Fibroblast of skin of right biceps (primary cell): ENCODE data around the gene ERC2.

ENCODE experiments used
- DNase-seq: peaks from one replicate; pipeline ENCODE4 v3.0.0-alpha.2; 2013

The ERC2 gene

GRCh38 chr3:55500555-55501330 lies 967.5 kb downstream of the ERC2 start:
- DNase-seq, result peak; percentile 74

DNA sequence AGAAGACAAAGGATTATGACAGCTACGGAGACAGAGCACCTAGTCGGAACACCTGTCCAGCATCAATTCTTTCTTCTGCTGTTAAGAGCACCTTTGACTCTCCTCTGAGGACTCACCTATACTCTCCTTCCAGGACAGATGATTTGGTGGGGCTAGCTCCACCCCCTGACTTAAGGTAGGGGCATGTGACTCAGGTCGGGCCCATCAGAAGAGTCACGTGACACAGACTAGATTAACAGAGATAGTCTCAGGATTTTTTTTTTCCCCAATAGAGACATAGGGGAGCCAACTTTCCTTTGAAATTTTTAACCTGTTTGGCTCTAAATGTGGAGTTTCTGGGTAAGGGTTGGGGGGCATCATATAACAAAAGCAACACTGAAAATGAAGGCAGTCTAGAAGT lies 969.7 kb downstream of the ERC2 start:
- DNase-seq, result no peak

GRCh38 chr3:55497250-55497649 lies 971.0 kb downstream of the ERC2 start:
- no peak for DNase-seq

DNA sequence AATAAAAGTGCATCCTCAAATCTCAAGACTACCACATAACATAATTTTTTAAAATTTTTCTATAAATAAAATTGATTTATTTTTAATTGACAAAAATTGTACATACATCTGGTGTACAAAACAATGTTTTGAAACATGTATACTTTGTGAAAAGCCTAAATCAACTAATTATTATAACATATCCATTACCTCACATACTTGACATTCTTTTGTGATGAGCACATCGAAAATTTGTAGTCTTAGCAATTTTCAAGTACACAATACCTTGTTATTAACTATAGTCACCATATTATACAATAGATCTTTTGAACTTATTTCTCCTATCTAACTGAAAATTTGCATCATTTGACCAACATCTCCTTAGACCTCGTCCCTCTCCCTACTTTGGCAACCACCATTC lies 973.3 kb downstream of the ERC2 start:
- no peak for DNase-seq

DNA sequence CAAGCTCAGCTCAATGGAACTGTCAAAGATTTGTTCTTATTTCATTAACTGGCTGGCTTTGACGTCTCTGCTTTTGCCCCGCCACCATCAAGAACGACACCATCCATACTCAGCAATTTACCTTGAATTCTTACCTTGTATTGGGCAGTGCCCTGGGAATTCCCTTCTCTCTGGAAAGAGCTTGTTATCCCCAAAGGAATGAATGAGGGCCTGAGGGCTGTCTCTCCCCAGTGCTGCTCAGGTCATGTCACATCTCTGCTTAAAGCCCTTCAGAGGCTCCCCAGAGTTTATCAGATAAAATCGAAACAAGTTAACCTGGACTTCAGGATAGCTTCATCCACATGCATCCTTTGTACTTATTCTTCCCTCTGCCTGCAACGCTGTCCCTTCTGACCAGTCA lies 975.3 kb downstream of the ERC2 start:
- no peak for DNase-seq

DNA sequence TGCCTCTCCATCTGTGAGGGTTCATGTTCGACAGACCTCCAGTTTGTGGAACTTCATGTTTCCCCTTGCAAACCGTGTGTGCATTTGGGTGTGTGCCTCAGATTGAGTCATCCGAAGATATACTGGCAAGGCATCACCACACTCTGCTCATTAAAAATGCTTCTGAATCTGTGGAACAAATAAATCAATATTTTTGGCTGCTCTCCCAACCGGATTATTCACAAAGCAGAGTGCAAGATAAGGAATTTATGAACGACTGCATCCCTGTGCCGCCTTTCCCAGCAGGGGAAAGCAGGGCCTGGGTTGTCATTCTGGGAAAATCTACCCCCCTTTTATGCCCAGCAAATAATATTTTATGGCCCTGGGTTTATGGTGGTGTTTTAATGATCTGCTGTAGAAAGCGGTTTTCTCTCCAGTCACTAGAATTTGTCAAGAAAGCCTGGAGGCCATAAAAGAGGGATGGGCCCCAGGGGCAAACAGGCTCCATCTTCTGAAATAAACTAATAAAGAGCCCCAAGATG lies 976.9 kb downstream of the ERC2 start:
- peak; percentile 98 for DNase-seq

- DNase-seq, result no peak
These were observed 977.9 kb downstream of the ERC2 start for GRCh38 chr3:55490276-55490913.

- DNase-seq, result no peak
These were observed 978.5 kb downstream of the ERC2 start for GRCh38 chr3:55489798-55490132.

GRCh38 chr3:55488398-55489055 lies 979.7 kb downstream of the ERC2 start:
- DNase-seq, result peak; percentile 89

DNA sequence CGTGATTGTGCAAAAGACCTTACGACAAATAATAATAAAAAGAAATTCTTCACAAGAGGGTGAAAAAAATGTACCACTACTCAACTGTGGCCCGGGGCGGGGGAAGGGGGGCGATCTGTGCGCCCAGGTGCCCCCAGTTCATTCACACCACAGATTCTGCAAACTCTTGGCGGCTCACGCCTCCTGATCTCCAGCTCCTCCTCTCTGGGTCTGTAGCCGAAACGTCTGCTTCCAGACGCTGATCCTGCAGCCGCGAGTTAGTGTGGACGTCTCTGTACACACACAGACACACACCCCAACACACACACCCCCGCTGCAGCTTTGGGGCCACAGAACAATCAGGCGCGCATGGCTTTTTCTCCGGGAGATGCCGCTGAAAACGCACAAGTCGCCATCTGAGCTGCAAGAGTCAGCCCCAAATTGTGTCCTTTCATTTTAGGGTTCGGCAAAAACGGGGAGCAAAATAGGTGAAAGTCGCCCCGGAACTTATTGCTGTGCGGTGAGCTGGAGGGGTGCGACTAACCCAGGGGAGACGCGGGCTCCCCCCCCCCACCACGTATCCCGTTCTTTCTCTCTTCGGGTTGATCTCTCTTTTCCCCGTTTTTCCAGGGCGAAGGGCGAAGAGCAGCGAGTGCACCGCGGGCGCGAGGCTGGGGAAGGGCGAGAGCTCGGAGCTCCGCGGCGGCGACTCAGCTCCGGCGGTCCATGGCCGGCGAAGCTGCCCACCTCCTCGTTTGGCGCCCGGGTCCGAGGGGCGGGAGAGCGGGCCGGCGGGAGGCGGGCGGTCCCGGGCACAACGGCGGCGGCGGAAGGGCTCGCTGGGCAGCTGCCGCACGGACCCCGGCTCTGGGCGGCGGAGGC lies 980.7 kb downstream of the ERC2 start:
- peak; percentile 82 for DNase-seq

GRCh38 chr3:55486857-55487380 lies 981.3 kb downstream of the ERC2 start, which contains the start of gene WNT5A:
WNT5A (minus strand) TSS chr3:55487306; CDS start chr3:55486985, 321 bp downstream.
- DNase-seq, result peak; percentile 72

GRCh38 chr3:55486101-55486856 lies 982.0 kb downstream of the ERC2 start:
- DNase-seq, result peak; percentile 88

DNA sequence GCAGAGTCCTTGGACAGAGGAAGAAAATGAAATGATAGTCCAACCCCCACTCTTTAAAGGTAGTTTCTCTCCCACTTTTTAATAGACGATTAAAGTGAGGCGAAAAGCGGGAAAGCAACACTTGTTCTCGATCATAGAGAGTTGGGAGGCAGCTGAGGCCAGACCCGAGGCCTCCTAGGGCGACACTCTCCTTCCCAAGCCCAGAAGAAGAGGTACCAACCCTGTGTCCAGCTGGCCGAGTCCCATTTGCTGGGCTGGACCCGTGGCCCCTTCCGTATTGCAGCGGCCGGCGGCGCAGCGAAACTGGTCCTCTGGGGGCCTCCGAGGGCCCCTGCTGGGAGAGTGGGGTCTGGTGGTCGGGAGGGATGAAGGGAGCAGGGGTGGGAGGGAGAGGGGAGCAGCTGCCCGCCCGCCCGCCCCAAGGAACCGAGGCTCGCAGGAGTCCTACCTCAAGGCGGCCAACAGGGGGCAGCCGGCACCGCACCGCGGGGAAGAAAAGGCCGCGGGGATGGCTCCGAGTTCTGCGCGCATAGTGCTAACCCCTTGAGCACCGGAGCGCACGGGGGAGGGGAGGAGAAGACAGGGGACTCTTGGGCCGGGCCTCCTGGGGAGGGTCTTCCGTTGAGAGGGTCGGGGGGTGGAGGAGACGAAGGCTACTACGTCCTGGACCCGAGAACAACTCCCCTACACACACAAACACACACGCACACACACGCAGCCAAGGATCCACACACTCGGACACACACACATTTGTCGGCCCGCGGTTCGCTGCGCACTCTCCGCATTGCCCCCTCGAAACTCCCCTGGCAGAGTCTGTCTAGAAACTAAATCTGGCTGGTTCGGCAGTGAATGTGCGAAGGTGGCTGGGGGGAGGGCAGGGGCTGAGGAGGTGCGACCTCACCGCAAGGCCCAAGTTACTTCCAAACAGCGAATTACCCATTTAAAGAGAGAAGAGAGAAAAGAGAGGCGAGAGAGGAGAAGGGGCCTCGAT lies 983.2 kb downstream of the ERC2 start:
- peak; percentile 92 for DNase-seq

DNA sequence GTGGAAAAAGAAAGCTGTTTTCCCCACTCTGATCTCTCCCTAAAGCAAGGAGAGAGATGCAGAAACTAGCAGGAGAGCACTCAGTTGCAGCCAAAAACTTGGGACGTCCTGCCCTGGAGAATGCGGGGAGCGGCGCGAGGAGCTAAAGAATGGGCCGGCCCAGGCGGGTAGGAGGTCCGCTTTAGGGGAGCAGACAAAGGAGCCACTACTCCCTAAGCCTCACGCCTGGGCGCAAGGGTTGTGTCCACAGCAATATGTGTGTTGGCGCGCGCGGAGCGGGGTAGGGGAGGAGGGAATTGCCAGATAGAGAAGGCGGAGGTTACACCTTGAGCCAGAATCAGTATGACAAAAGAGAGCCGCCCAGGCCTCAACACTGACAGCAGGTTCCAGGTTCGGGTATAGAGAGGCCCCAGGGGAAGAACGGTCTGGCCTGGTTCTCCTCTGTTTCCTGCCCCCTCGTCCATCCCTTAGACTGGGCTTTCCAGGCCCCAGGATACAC lies 984.0 kb downstream of the ERC2 start:
- peak; percentile 56 for DNase-seq

- peak; percentile 63 for DNase-seq
These were observed 984.8 kb downstream of the ERC2 start for GRCh38 chr3:55483196-55484095.

GRCh38 chr3:55482496-55483195 lies 985.6 kb downstream of the ERC2 start:
- peak; percentile 82 for DNase-seq

- DNase-seq, result peak; percentile 73
These were observed 986.3 kb downstream of the ERC2 start for GRCh38 chr3:55481744-55482495.
